Heart left ventricle (tissue), 16 donors: ENCODE results near the gene PEAK1. TPM values are rescaled to one million over a fixed set of nuclear protein-coding genes. Genes with fewer than 3 reads are reported as not detected.

Experiments
- ATAC-seq, 4 donors: fragments of 200-7000 bp; cut with Tn5 transposase; one replicate each; pipeline ENCODE4 v1.9.1; 2020 to 2022; ENCODE audit warnings: moderate library complexity in 4 of 4, mild to moderate bottlenecking in 3 of 4, moderate number of reproducible peaks in 1 of 4
- DNase-seq, 5 donors: peaks; one replicate each; pipeline ENCODE4 v3.0.0-alpha.2; 2020
- H3K27ac ChIP-seq, 12 donors: fragments of 200-600 bp; sonication (generic) in 4 of 12; one replicate each; pipeline versions ENCODE4 v1.5.0 to v1.8.0; 2016 to 2022; ENCODE audit warnings: mild to moderate bottlenecking in 2 of 12
- H3K27me3 ChIP-seq, 9 donors: fragments of 200-600 bp; sonication (generic) in 2 of 9; one replicate each; pipeline versions ENCODE4 v1.5.1 to v1.8.0; 2016 to 2022; ENCODE audit warnings: mild to moderate bottlenecking in 3 of 9
- H3K36me3 ChIP-seq, 9 donors: fragments of 200-600 bp; sonication (generic) in 2 of 9; one replicate each; pipeline versions ENCODE4 v1.5.0 to v1.8.0; 2018 to 2022; ENCODE audit warnings: mild to moderate bottlenecking in 2 of 9
- H3K4me1 ChIP-seq, 12 donors: fragments of 200-600 bp; sonication (generic) in 4 of 12; one replicate each; pipeline versions ENCODE4 v1.5.0 to v1.8.0; 2016 to 2022; ENCODE audit warnings: mild to moderate bottlenecking in 3 of 12
- H3K4me3 ChIP-seq, 12 donors: fragments of 200-600 bp; sonication (generic) in 4 of 12; one replicate each; pipeline versions ENCODE4 v1.5.0 to v1.8.0; 2017 to 2022; ENCODE audit warnings: mild to moderate bottlenecking in 9 of 12, moderate library complexity in 4 of 12
- H3K9me3 ChIP-seq, 12 donors: fragments of 200-600 bp; sonication (generic) in 4 of 12; one replicate each; pipeline versions ENCODE4 v1.5.0 to v1.8.0; 2016 to 2022; ENCODE audit warnings: mild to moderate bottlenecking in 1 of 12
- CTCF ChIP-seq, 12 donors: fragments of 200-600 bp; sonication (generic) in 4 of 12; IDR thresholded peaks; one replicate each; pipeline versions ENCODE4 v1.5.0 to v1.8.0; 2018 to 2022; ENCODE audit warnings: antibody characterized with exemption in 12 of 12, mild to moderate bottlenecking in 5 of 12
- POLR2A ChIP-seq, 2 donors: fragments of 450-650 bp; IDR thresholded peaks; one replicate each; pipeline ENCODE4 v1.6.1; 2017; ENCODE audit warnings: antibody characterized with exemption in 2 of 2, mild to moderate bottlenecking in 2 of 2, moderate library complexity in 2 of 2
- WGBS, 4 donors: extraction: QIAGEN DNeasy Blood & Tissue Kit in 2 of 4; methylation state at CpG; one replicate each; pipeline versions ENCODE4 v1.1.5 to v1.1.7; 2013 to 2018; 5-methylcytosine and 5-hydroxymethylcytosine counted together
- intact Hi-C, 10 donors: fragments of 100-400 bp; cut with DNase I; formaldehyde crosslinking; loops; one replicate each; pipeline versions ENCODE4 v1.11.1 to v1.14.2; 2022
- polyA plus RNA-seq, 2 donors: library from polyadenylated mRNA; stranded (reverse); fragments of 200-250 nt; gene quantifications; one replicate each; pipeline ENCODE4 v1.2.3, GENCODE V29; 2013
- total RNA-seq, 9 donors: library from RNA; depleted of rRNA in 2 of 9; stranded (reverse); fragments of >200 nt in 2 of 9; fragmentation: NEBNext Ultra II Directional in 3 of 9; extraction: Animal tissue kit (Norgen Biotek cat#: 25700) in 3 of 9; gene quantifications; one replicate each; pipeline versions ENCODE4 v1.1.0 to v1.2.4, GENCODE V29; 2016 to 2023
- donor health status: ischemic (EF 13 %, LVEDD 7.1; RV severe dilation, severe dysfunction).
- donor health status: healthy with polysubstance abuse.
- donor health status: DM: no; HTN: yes; CAD: no.
- donor health status: DM: no; HTN: no; CAD: no.
- donor health status: ischemic (EF 25% LVEDD 6.9; RV normal size, moderate dysfunction).
- donor health status: ischemic (EF 25% LVEDD 5.7; RV mildly dilated, moderate dysfunction).
- donor health status: healthy.
- donor health status: DM: yes; HTN: yes; CAD: no.
- donor health status: ischemic (EF 35%, LVEDD 5.7; RV mildly dilated, moderate dysfunction).
- donor health status: nonischemic (EF 11% LVEDD 7.7; RV severe dilation, severe dysfunction).
- donor health status: DM: yes; HTN: yes; CAD: no.
- donor health status: PGD.
- donor health status: ischemic (EF 29% LVEDD 5.4; RV normal size, mild dysfunction).
- donor health status: nonischemic (EF 23%, LVEDD 6.1; RV moderate dilation, normal function).

Gene PEAK1
- total and polyA plus RNA-seq, 11 donors, result 12.8 to 139 (median 86.3) TPM

DNA sequence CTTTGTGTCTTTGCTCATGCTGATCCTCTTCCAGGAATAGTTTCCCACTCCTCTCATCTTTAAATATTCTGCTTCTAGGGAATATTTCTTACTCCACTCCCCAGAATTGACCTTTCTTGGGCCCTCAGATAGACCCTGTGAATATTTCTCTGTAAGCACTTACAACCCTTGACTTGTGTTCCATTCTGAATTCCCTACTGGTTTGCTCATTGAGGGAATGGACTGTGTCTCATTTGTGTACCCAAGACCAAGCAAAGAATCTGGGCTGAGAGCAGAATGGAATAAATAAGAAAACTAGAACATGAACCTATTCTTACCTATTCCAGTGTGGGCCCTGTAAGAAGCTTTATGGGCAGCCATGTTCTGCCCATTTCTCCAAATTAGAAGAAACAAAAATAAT is 276.3 kb downstream of the PEAK1 start:
- H3K36me3 ChIP-seq, result peaks cover 0 to 18% (median 3%) of the 10 kb centered on the region in 9 donors
- intact Hi-C loops, result no loop called here
- peaks cover 0 to 38% (median 11%) of the 10 kb centered on the region in 12 donors for H3K4me1 ChIP-seq
- peak overlapping the region in 7 of 12 donors; percentile 5 to 53 (median 31) for H3K27ac ChIP-seq
- H3K4me3 ChIP-seq, result no peak overlapping the region
- ATAC-seq, result no peak
- no peak for DNase-seq
- TF ChIP-seq POLR2A (IDR thresholded peaks at IDR 0.05) (no peak), CTCF (IDR thresholded peaks at IDR 0.05) (no peak)
- no peaks in the 10 kb centered on the region for H3K27me3 ChIP-seq
- H3K9me3 ChIP-seq, result peaks cover 0 to 35% (median 16%) of the 10 kb centered on the region in 12 donors

DNA sequence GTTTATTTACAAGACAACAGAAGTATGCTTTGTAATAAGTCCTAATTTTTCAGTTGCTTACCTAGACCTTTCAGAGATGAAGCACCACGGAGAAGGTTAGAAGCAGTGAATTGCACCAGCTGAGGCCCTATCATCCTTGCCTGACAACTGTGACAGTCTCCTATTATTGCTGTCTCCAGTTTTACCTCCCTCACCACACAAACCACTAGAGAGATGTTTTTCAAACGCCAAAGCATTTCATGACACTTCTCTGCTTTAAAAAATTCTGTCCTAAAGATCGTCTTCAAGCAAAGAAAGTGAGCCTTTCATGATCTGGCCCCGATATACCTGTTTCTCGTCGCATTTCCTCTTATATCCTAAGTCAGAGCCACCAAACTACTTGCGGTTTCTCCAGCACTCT is 276.7 kb downstream of the PEAK1 start:
- H3K4me1 ChIP-seq, result peaks cover 0 to 38% (median 11%) of the 10 kb centered on the region in 12 donors
- no peak for DNase-seq
- WGBS, 4 donors, result 89 to 92% (median 89%) methylated on average over 7 of the region's 7 CpGs
- no peak overlapping the region for H3K4me3 ChIP-seq
- H3K36me3 ChIP-seq, result peaks cover 0 to 18% (median 3%) of the 10 kb centered on the region in 9 donors
- H3K27ac ChIP-seq, result peak overlapping the region in 2 of 12 donors; percentile 7 to 45
- peaks cover 0 to 35% (median 16%) of the 10 kb centered on the region in 12 donors for H3K9me3 ChIP-seq
- ATAC-seq, result no peak
- H3K27me3 ChIP-seq, result no peaks in the 10 kb centered on the region
- no peak for TF ChIP-seq POLR2A (IDR thresholded peaks at IDR 0.05)
- no peak for TF ChIP-seq CTCF (IDR thresholded peaks at IDR 0.05)
- intact Hi-C loops, result no loop called here

DNA sequence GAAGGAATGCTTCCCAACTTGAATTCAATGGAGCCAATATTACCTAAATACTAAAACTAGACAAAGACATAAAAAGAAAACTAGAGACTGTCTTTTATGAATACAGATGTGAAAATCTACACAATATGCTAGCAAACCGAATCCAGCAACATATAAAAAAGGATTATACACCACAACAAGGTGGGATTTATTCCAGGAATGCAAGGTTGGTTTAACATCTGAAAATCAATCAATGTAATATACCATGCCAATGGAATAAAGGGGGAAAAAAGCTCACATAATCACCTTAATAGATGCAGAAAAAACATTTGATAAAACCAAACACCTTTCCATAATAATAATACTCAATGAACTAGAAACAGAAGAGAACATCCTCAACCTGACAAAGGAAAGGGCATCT is 279.7 kb downstream of the PEAK1 start:
- peaks cover 0 to 35% (median 16%) of the 10 kb centered on the region in 12 donors for H3K9me3 ChIP-seq
- no peak overlapping the region for H3K27ac ChIP-seq
- TF ChIP-seq CTCF (IDR thresholded peaks at IDR 0.05) (no peak), POLR2A (IDR thresholded peaks at IDR 0.05) (no peak)
- H3K4me1 ChIP-seq, result peaks cover 0 to 19% (median 9%) of the 10 kb centered on the region in 12 donors
- 96 to 100% (median 96%) methylated on average over 1 of the region's 1 CpG for WGBS, 4 donors
- DNase-seq, result no peak
- H3K36me3 ChIP-seq, result peaks cover 0 to 32% (median 3%) of the 10 kb centered on the region in 9 donors
- no peaks in the 10 kb centered on the region for H3K27me3 ChIP-seq
- ATAC-seq, result no peak
- no peak overlapping the region for H3K4me3 ChIP-seq
- intact Hi-C loops, result no loop called here

DNA sequence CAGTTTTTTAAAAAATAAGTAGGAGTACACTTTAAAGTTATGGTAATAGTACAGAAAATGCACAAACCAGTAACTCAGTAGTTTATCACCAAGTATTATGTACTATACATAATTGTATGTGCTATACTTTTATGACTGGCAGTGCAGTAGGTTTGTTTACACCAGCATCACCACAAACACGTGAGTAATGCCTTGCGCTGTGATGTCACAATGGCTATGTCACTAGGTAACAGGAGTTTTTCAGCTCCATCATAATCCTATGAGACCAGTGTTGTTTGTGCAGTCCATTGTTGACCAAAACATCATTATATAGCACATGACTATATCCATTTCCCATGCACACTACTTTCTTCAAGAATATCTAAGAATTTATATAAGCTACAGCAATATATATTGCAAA is 280.6 kb downstream of the PEAK1 start:
- no peak overlapping the region for H3K27ac ChIP-seq
- ATAC-seq (no peak), DNase-seq (no peak)
- 95 to 98% (median 95%) methylated on average over 2 of the region's 2 CpGs for WGBS, 4 donors
- peaks cover 0 to 35% (median 16%) of the 10 kb centered on the region in 12 donors for H3K9me3 ChIP-seq
- H3K4me1 ChIP-seq, result peaks cover 0 to 10% (median 3%) of the 10 kb centered on the region in 12 donors
- H3K4me3 ChIP-seq, result no peak overlapping the region
- intact Hi-C loops, result no loop called here
- TF ChIP-seq CTCF (IDR thresholded peaks at IDR 0.05), result no peak
- no peak for TF ChIP-seq POLR2A (IDR thresholded peaks at IDR 0.05)
- H3K36me3 ChIP-seq, result peaks cover 0 to 33% (median 5%) of the 10 kb centered on the region in 9 donors
- no peaks in the 10 kb centered on the region for H3K27me3 ChIP-seq
